GM12878 (cell line): Measurements from ENCODE around the gene SRA1. TPM values are rescaled to one million over a fixed set of nuclear protein-coding genes. Genes with fewer than 3 reads are reported as not detected.

Source experiments
- ATAC-seq: fragments of 200-7000 bp; cut with Tn5 transposase; 3 replicates; pipeline ENCODE4 v1.9.1; 2020; ENCODE audit warnings: mild to moderate bottlenecking, moderate library complexity
- BruUV-seq: library from RNA; stranded (reverse); fragments of 400-500 nt; replicated peaks from 2 replicates; lab custom pipeline; 2021; lab: Mats Ljungman, UMichigan
- CTCF ChIA-PET: fragments of 300-600 bp; sonication (Branson Sonifier 250); formaldehyde crosslinking; extraction: SDS; loops from one replicate; lab custom pipeline; 2021; ENCODE audit warnings: inconsistent platforms; lab: Yijun Ruan, JAX
- POLR2A ChIA-PET: fragments of 350-600 bp; formaldehyde crosslinking; extraction: SDS; loops from one replicate; lab custom pipeline; 2021; ENCODE audit warnings: inconsistent platforms; lab: Charles Lee
- RAD21 ChIA-PET: fragments of 300-600 bp; sonication (Branson Sonifier 250); formaldehyde crosslinking; loops from one replicate; lab custom pipeline; 2023; ENCODE audit warnings: antibody characterized with exemption; ENCODE audit not compliant: unreplicated experiment; lab: Charles Lee
- SMC1A ChIA-PET: fragments of 300-600 bp; sonication (Branson Sonifier 250); formaldehyde crosslinking; loops from one replicate; lab custom pipeline; 2023; ENCODE audit not compliant: unreplicated experiment, uncharacterized antibody; lab: Charles Lee
- DNase-seq: peaks from one replicate; pipeline ENCODE4 v3.0.0-alpha.2; 2011; ENCODE audit warnings: low read depth, low spot score
- FAIRE-seq: peaks from 3 replicates; lab custom pipeline; 2011; peaks lifted over from hg19 to GRCh38; lab: Jason Lieb, UNC
- H2AFZ ChIP-seq: 2 replicates; pipeline ENCODE4 v1.6.0; 2011; ENCODE audit warnings: low read depth, low read length, control low read depth; ENCODE audit not compliant: control insufficient read depth
- H3K27ac ChIP-seq: 2 replicates; pipeline ENCODE4 v1.5.1; 2011; ENCODE audit warnings: control low read depth; ENCODE audit not compliant: control insufficient read depth, insufficient read depth
- H3K27me3 ChIP-seq, 2 experiments: replicated peaks in 1 of 2; 2 replicates each; pipeline versions ENCODE4 v1.6.0 to v1.6.1; 2011; ENCODE audit warnings: low read length in 1 of 2; ENCODE audit not compliant: control insufficient read depth in 2 of 2, insufficient read depth in 2 of 2
- H3K36me3 ChIP-seq, 2 experiments: 2 replicates each; pipeline ENCODE4 v1.5.1; 2011; ENCODE audit warnings: low read length in 1 of 2; ENCODE audit not compliant: control insufficient read depth in 2 of 2, insufficient read depth in 2 of 2
- H3K4me1 ChIP-seq: 2 replicates; pipeline ENCODE4 v1.6.1; 2011; ENCODE audit warnings: mild to moderate bottlenecking, low read length, moderate library complexity, mixed read lengths; ENCODE audit not compliant: control insufficient read depth, insufficient read depth
- H3K4me2 ChIP-seq: 2 replicates; pipeline ENCODE4 v1.6.0; 2011; ENCODE audit warnings: control low read depth; ENCODE audit not compliant: control insufficient read depth, insufficient read depth
- H3K4me3 ChIP-seq: fragments of 200-600 bp; sonication (generic); 2 replicates; pipeline ENCODE4 v1.5.1; 2016
- H3K79me2 ChIP-seq: 2 replicates; pipeline ENCODE4 v1.6.0; 2011; ENCODE audit warnings: low read length; ENCODE audit not compliant: control insufficient read depth, insufficient read depth
- H3K9ac ChIP-seq: 2 replicates; pipeline ENCODE4 v1.8.0; 2011; ENCODE audit warnings: low read length, control low read depth, mixed read lengths; ENCODE audit not compliant: control insufficient read depth, insufficient read depth
- H3K9me3 ChIP-seq: replicated peaks from 3 replicates; pipeline ENCODE4 v1.5.1; 2011; ENCODE audit warnings: mild to moderate bottlenecking, low read length; ENCODE audit not compliant: control insufficient read depth, insufficient read depth
- H4K20me1 ChIP-seq: 2 replicates; pipeline ENCODE4 v1.6.0; 2011; ENCODE audit not compliant: control insufficient read depth, insufficient read depth
- ATF2 ChIP-seq: IDR thresholded peaks from 2 replicates; pipeline ENCODE4 v1.6.1; 2012; ENCODE audit warnings: low read length, inconsistent platforms
- CBX3 ChIP-seq: fragments of 200-600 bp; sonication (generic); IDR thresholded peaks from 2 replicates; pipeline ENCODE4 v1.6.1; 2016; ENCODE audit warnings: low read depth, borderline replicate concordance
- CHD2 ChIP-seq: IDR thresholded peaks from 2 replicates; pipeline ENCODE4 v1.6.1; 2011; ENCODE audit warnings: low read depth, low read length, improper control_type of control experiment, borderline replicate concordance
- CHD4 ChIP-seq: fragments of 200-600 bp; sonication (generic); IDR thresholded peaks from 2 replicates; pipeline ENCODE4 v1.6.1; 2016; ENCODE audit warnings: mild to moderate bottlenecking
- CREB1 ChIP-seq: IDR thresholded peaks from 2 replicates; pipeline ENCODE4 v1.6.1; 2012; ENCODE audit warnings: low read depth, mild to moderate bottlenecking, inconsistent platforms
- E4F1 ChIP-seq: fragments of 450-650 bp; IDR thresholded peaks from 2 replicates; pipeline ENCODE4 v1.6.1; 2018; ENCODE audit warnings: borderline replicate concordance, mild to moderate bottlenecking; ENCODE audit not compliant: partially characterized antibody
- EP300 ChIP-seq, 2 experiments: fragments of 150-350 bp in 1 of 2; IDR thresholded peaks; 2 replicates each; pipeline ENCODE4 v1.6.1; 2011 to 2012; ENCODE audit warnings: low read depth in 2 of 2, low read length in 2 of 2, borderline replicate concordance in 1 of 2, improper control_type of control experiment in 1 of 2, inconsistent platforms in 1 of 2; ENCODE audit not compliant: control insufficient read depth in 1 of 2
- EZH2 ChIP-seq: IDR thresholded peaks from 2 replicates; pipeline ENCODE4 v1.6.1; 2012; ENCODE audit warnings: low read depth, mild to moderate bottlenecking, control low read depth, inconsistent platforms, low read length, borderline replicate concordance; ENCODE audit not compliant: control insufficient read depth
- HCFC1 ChIP-seq: fragments of 150-350 bp; IDR thresholded peaks from 2 replicates; pipeline ENCODE4 v1.6.1; 2014; ENCODE audit warnings: low read length
- IKZF1 ChIP-seq: fragments of 450-650 bp; conservative IDR thresholded peaks from 2 replicates; pipeline ENCODE4 v1.6.1; 2017; ENCODE audit warnings: antibody characterized with exemption, mild to moderate bottlenecking
- MEF2B ChIP-seq: fragments of 450-650 bp; IDR thresholded peaks from 2 replicates; pipeline ENCODE4 v1.6.1; 2018; ENCODE audit warnings: mild to moderate bottlenecking, moderate library complexity; ENCODE audit not compliant: partially characterized antibody, poor library complexity, severe bottlenecking
- NBN ChIP-seq: fragments of 450-650 bp; IDR thresholded peaks from 2 replicates; pipeline ENCODE4 v1.6.1; 2016
- NR2F1 ChIP-seq: fragments of 450-650 bp; conservative IDR thresholded peaks from 2 replicates; pipeline ENCODE4 v1.6.1; 2017; ENCODE audit warnings: mild to moderate bottlenecking
- PAX8 ChIP-seq: fragments of 450-650 bp; IDR thresholded peaks from 2 replicates; pipeline ENCODE4 v1.6.1; 2017; ENCODE audit warnings: mild to moderate bottlenecking, moderate library complexity
- POLR2A ChIP-seq: IDR thresholded peaks from 2 replicates; pipeline ENCODE4 v1.6.1; 2011; ENCODE audit warnings: low read depth, mild to moderate bottlenecking, low read length
- TCF3 ChIP-seq: IDR thresholded peaks from 2 replicates; pipeline ENCODE4 v1.6.1; 2012; ENCODE audit warnings: low read depth, mild to moderate bottlenecking, low read length, borderline replicate concordance; ENCODE audit not compliant: insufficient read depth
- USF2 ChIP-seq: IDR thresholded peaks from 2 replicates; pipeline ENCODE4 v1.6.1; 2011; ENCODE audit warnings: low read depth, low read length, improper control_type of control experiment, borderline replicate concordance
- ZNF274 ChIP-seq: IDR thresholded peaks from one replicate; pipeline ENCODE4 v1.8.0; 2011; ENCODE audit not compliant: insufficient read length, insufficient read depth
- WGBS: methylation state at CpG from one replicate; pipeline ENCODE4 v1.1.6; 2016; ENCODE audit warnings: low lambda C conversion rate; ENCODE audit not compliant: insufficient replicate concordance, insufficient coverage; ENCODE audit errors: missing lambda C conversion rate; 5-methylcytosine and 5-hydroxymethylcytosine counted together
- in situ Hi-C: fragments of 300-500 bp; cut with MboI; formaldehyde crosslinking; loops from 9 replicates; pipeline ENCODE4 v1.14.3; 2018; ENCODE audit warnings: mixed read lengths
- intact Hi-C: fragments of 100-400 bp; cut with micrococcal nuclease; formaldehyde crosslinking; loops from one replicate; pipeline ENCODE4 v1.14.2; 2022; ENCODE audit not compliant: unreplicated experiment
- polyA plus RNA-seq, 11 experiments: library from polyadenylated mRNA; depleted of rRNA in 4 of 11; unstranded in 6 of 11; stranded (reverse) in 5 of 11; fragments of >200 nt; fragmentation: Nextera tagmentation in 4 of 11; fragmentation: Illumina TruSeq in 1 of 11; extraction: Ambion mirVana in 4 of 11; extraction: Trizol in 1 of 11; gene quantifications; 1 replicate in 1 of 11; 2 replicates in 10 of 11; pipeline versions ENCODE4 v1.2.1 to v1.2.3, GENCODE V29; 2011 to 2016; ENCODE audit warnings: inconsistent platforms in 2 of 11, missing spikeins in 2 of 11, low read depth in 1 of 11
- total RNA-seq, 4 experiments: library from RNA; depleted of rRNA in 3 of 4; stranded (reverse); fragments of >200 nt in 3 of 4; fragmentation: Illumina TruSeq in 1 of 4; extraction: Trizol in 1 of 4; gene quantifications; 2 replicates each; pipeline versions ENCODE4 v1.2.1 to v1.2.3, GENCODE V29; 2013 to 2021

Gene SRA1
- total and polyA plus RNA-seq, 10 of the 15 experiments (the other 5 are each of a cell fraction or from before 2014, with no cell fraction given): 35.3 to 127 (median 56.1) TPM

- peaks cover 18 to 29% of the 10 kb centered on the region in 2 experiments for H3K36me3 ChIP-seq
- peak within 1 kb of the TSS; percentile 100 for H3K4me2 ChIP-seq
- intact Hi-C loops: no loop called here
- H3K79me2 ChIP-seq: peaks cover 2% of the 10 kb centered on the region
- no peaks in the 10 kb centered on the region for H3K9me3 ChIP-seq
- H2AFZ ChIP-seq: peak within 1 kb of the TSS; percentile 82
- H3K27ac ChIP-seq: peak within 1 kb of the TSS; percentile 77
- ChIA-PET RAD21 (interaction anchor here (0.7 to 2.1 kb wide), 13 partner anchors 8 to 201 kb away, joined by 3 to 7 read pairs (median 3); partner anchors contain the start of genes APBB3, HBEGF, IK and NDUFA2), CTCF (interaction anchor here (0.6 to 2.4 kb wide), 18 partner anchors 8 to 226 kb away, joined by 3 to 9 read pairs (median 4); partner anchors contain the start of genes IK, NDUFA2, SRA1 and TMCO6), POLR2A (interaction anchor here (0.7 to 3.0 kb wide), 12 partner anchors 9 to 172 kb away, joined by 3 to 23 read pairs (median 5); partner anchors contain the start of genes ANKHD1, APBB3 and SRA1), SMC1A (interaction anchor here (0.8 to 2.3 kb wide), 18 partner anchors 9 to 172 kb away, joined by 3 to 11 read pairs (median 4); partner anchors contain the start of genes HARS1, HARS2 and SRA1)
- H4K20me1 ChIP-seq: no peaks in the 10 kb centered on the region
- ATAC-seq (peak; percentile 99), DNase-seq (peak; percentile 47), FAIRE-seq (peak; percentile 90)
- BruUV-seq: TSS peak; percentile 52
- no peaks in the 10 kb centered on the region for H3K27me3 ChIP-seq
- H3K9ac ChIP-seq: peak within 1 kb of the TSS; percentile 66
- H3K4me1 ChIP-seq: peaks cover 19% of the 10 kb centered on the region
- in situ Hi-C loops: no loop called here
- H3K4me3 ChIP-seq: peak within 1 kb of the TSS; percentile 66
- WGBS: 5% methylated on average over 50 of the region's 52 CpGs
- no peak for TF ChIP-seq ATF2
- TF ChIP-seq CBX3: no peak
- peak; percentile 31; the same call in 1 of the 2 replicates for TF ChIP-seq HCFC1
- peak; percentile 81 for TF ChIP-seq USF2
- TF ChIP-seq NBN: peak; percentile 65; the same call in 1 of the 2 replicates
- TF ChIP-seq E4F1: no peak
- no peak for TF ChIP-seq EZH2
- TF ChIP-seq EP300 (IDR thresholded peaks at IDR 0.05; ENCODE audit: borderline replicate concordance in 1 of 2, control insufficient read depth in 1 of 2, low read depth in 2 of 2, low read length in 2 of 2): no peak
- TF ChIP-seq CHD4: no peak
- TF ChIP-seq POLR2A: peak; percentile 87
- TF ChIP-seq ZNF274: no peak
- TF ChIP-seq MEF2B: no peak
- TF ChIP-seq CHD2: peak; percentile 32; the same call in 1 of the 2 replicates
- no peak; the same call in 1 of the 2 replicates for TF ChIP-seq IKZF1
- no peak for TF ChIP-seq PAX8
- 0 out of 2 replicates have a peak, but pooled peaks have one; percentile 12 for TF ChIP-seq NR2F1
- TF ChIP-seq TCF3: peak; percentile 50; the same call in 1 of the 2 replicates
- peak; percentile 87 for TF ChIP-seq CREB1
Measured at GRCh38 chr5:140547508-140548299, 9.6 kb downstream of the SRA1 start, which contains the start of gene EIF4EBP3. EIF4EBP3 (plus strand) TSS chr5:140547662; CDS start chr5:140547738, 76 bp downstream.
